ENCODE measurements around the gene PNPLA3.

DNA sequence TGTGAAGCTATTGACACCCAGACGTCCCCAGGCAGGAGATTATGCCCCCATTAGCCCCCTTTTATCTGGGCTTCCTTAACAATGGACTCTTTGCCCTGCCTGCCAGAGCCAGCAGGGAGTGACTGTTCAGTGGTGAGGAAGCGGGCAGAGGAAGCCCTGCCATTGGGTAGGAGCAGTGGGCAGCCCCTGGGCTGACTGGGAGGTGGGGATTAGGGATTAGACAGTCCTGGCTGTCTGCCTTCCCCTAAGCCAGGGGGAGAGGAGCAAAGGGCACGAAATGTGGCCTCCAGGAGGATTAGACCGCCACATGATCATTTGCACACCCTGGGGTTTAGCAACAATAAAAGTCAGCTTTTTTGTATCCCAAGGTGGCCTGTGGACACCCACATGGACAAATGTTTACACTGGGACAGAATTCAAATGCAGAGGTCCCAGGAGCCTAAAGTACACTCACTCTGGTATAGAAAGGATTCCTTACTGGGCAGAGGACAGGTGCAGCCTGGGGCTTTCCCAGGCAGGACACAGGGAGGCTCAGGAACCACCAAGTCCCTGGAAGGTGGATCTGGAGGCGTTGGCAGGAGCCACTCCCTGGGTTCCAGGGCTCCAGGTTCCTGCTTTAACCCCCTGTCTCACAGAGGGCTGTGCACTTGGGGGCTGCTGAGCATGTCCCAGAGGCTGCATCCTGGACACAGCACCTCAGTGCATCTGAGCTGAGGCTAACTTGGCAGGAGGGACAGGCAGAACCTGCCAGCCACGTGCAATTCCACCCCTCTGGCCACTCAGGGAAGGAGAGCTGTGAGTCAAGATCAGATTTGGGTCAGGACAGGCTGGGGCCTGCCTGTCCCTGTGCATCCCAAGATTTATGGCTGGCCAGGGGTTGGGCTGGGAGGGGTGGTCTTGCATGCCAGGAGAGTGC, 2.1 kb downstream of the PNPLA3 start:
- TF ChIP-seq MAX (IDR thresholded peaks at IDR 0.05; ENCODE audit: low read depth) (no peak), EP300 (IDR thresholded peaks at IDR 0.05; ENCODE audit: borderline replicate concordance in 1 of 2, low read depth in 1 of 2, low read length in 1 of 2) (no peak), ZBTB33 (IDR thresholded peaks at IDR 0.05; ENCODE audit: borderline replicate concordance, low read depth) (no peak), USF2 (IDR thresholded peaks at IDR 0.05; ENCODE audit: borderline replicate concordance, low read depth, low read length) (no peak), GABPA (IDR thresholded peaks at IDR 0.05; ENCODE audit: low read depth) (no peak)
- TF ChIP-seq, protein P1, sequence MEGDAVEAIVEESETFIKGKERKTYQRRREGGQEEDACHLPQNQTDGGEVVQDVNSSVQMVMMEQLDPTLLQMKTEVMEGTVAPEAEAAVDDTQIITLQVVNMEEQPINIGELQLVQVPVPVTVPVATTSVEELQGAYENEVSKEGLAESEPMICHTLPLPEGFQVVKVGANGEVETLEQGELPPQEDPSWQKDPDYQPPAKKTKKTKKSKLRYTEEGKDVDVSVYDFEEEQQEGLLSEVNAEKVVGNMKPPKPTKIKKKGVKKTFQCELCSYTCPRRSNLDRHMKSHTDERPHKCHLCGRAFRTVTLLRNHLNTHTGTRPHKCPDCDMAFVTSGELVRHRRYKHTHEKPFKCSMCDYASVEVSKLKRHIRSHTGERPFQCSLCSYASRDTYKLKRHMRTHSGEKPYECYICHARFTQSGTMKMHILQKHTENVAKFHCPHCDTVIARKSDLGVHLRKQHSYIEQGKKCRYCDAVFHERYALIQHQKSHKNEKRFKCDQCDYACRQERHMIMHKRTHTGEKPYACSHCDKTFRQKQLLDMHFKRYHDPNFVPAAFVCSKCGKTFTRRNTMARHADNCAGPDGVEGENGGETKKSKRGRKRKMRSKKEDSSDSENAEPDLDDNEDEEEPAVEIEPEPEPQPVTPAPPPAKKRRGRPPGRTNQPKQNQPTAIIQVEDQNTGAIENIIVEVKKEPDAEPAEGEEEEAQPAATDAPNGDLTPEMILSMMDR (IDR thresholded peaks at IDR 0.05): no peak

Measured in SK-N-SH (cell line).